ES-I3 (cell line): ENCODE data around the gene KCTD16.

Source experiments
- H3K36me3 ChIP-seq: 2 replicates; pipeline ENCODE4 v1.6.1; 2013; ENCODE audit warnings: mild to moderate bottlenecking, low read length, control low read depth, moderate library complexity; ENCODE audit not compliant: insufficient read depth
- H3K4me1 ChIP-seq: 2 replicates; pipeline ENCODE4 v1.6.1; 2013; ENCODE audit warnings: mild to moderate bottlenecking, control low read depth, low read length; ENCODE audit not compliant: insufficient read depth
- H3K9ac ChIP-seq: 2 replicates; pipeline ENCODE4 v1.6.1; 2013; ENCODE audit warnings: low read depth, mild to moderate bottlenecking, low read length, moderate library complexity
- H3K9me3 ChIP-seq: 2 replicates; pipeline ENCODE4 v1.6.1; 2013; ENCODE audit warnings: mild to moderate bottlenecking, low read length, moderate library complexity; ENCODE audit not compliant: control insufficient read depth, insufficient read depth

KCTD16 gene

DNA sequence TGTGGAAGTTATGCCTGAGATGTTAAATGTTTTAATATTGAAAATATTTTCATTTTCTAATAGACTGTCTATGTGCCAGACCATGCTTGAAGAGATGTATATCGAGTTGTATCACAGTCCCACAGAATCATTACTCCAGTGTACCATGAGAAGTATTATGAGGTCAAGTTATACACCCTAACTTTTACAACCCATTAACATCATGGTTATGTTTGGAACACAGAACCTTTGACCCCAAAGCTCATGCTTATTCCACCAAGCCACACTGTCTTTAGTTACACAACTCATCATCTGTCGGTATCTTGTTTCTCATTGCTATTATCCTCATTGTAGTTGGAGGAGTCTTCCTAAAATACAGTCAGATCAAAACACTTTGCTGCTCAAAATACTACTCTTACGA, 248.0 kb downstream of the KCTD16 start:
- Histone ChIP-seq H3K36me3 (no peaks in the 10 kb centered on the region), H3K4me1 (peaks cover 13% of the 10 kb centered on the region; the same call in 1 of the 2 replicates), H3K9ac (no peak overlapping the region), H3K9me3 (no peaks in the 10 kb centered on the region)

GRCh38 chr5:144421411-144421810, 250.7 kb downstream of the KCTD16 start:
- Histone ChIP-seq H3K4me1 (peaks cover 13% of the 10 kb centered on the region; the same call in 1 of the 2 replicates), H3K36me3 (no peaks in the 10 kb centered on the region), H3K9me3 (no peaks in the 10 kb centered on the region), H3K9ac (no peak overlapping the region)

GRCh38 chr5:144422018-144422727, 251.5 kb downstream of the KCTD16 start:
- Histone ChIP-seq H3K9ac (no peak overlapping the region), H3K9me3 (no peaks in the 10 kb centered on the region), H3K36me3 (no peaks in the 10 kb centered on the region), H3K4me1 (peaks cover 13% of the 10 kb centered on the region; the same call in 1 of the 2 replicates)

DNA sequence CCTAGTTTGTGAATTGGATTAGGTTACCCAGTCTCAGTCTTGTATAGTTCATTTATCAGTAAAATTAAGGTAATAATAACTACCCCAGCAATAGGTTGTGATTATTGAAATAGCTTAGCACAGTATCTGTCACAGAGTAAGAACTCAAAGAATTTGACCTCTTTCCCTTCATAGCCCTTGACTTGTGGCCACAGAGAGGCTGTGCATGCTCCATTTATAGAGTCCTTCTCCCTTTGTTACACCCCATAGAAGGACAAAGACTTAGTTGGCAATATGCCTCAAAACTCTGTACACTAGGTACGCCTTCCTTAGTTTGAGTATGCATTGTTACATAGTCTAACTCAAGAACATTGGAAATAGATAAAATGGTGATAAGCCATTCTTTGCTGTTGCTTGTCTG, 257.2 kb downstream of the KCTD16 start:
- Histone ChIP-seq H3K9me3 (no peaks in the 10 kb centered on the region), H3K36me3 (no peaks in the 10 kb centered on the region), H3K4me1 (no peaks in the 10 kb centered on the region), H3K9ac (no peak overlapping the region)

DNA sequence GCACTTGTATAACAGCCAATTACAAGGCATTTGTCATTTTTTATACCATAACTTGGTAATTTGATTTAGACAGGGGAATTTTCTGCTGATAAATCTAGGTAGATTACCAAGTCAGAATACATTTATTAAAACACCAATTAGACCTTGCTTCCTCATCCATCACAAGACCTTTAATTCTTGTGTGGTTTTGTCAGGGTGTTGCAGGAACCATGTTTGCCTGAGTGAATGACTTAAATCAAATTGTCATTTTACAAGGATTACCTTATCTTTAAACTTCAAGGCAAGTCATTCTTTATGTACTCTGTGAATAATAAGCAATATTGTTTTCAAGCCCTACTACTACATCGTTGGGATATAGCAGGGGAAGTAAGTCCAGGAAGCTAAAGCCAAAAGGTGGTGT, 257.7 kb downstream of the KCTD16 start:
- Histone ChIP-seq H3K4me1 (no peaks in the 10 kb centered on the region), H3K9me3 (no peaks in the 10 kb centered on the region), H3K9ac (no peak overlapping the region), H3K36me3 (no peaks in the 10 kb centered on the region)

GRCh38 chr5:144429405-144429804, 258.7 kb downstream of the KCTD16 start:
- Histone ChIP-seq H3K9ac (no peak overlapping the region), H3K36me3 (no peaks in the 10 kb centered on the region), H3K9me3 (no peaks in the 10 kb centered on the region), H3K4me1 (no peaks in the 10 kb centered on the region)

- H3K9me3 ChIP-seq: no peaks in the 10 kb centered on the region
- H3K36me3 ChIP-seq: no peaks in the 10 kb centered on the region
- no peaks in the 10 kb centered on the region for H3K4me1 ChIP-seq
- H3K9ac ChIP-seq: no peak overlapping the region
These were observed 259.2 kb downstream of the KCTD16 start for GRCh38 chr5:144429905-144430304.

DNA sequence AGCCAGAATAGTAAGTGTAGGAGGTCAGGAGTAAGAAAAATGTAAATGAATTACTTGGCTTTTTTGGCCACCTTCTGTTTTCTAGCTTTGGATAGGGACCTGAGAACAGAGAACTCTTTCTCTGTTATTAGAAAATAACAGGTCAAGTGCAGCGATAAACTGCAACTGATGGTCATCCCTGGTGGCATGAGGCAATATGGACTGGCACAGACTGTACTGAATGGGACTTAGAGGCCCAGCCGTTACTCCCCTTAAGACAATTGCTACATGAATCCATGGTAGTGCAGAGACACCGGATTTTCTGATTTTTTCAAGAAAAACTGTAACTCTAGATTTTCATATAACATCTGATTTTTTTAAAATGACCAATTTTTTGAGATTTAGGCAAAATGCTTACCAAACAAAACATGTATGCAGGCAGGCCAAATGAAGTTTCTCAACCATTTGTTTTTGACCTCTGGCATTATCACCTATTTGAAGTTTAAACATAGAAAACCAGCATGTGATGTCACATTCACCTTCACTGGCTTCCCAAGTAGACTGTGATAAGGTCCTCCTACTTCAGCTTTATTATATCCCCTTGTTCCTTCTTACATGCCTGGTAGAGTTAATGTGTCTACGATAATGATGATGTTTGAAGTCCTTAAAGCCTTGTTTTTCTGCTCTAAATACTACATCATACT, 262.6 kb downstream of the KCTD16 start:
- no peaks in the 10 kb centered on the region for H3K9me3 ChIP-seq

DNA sequence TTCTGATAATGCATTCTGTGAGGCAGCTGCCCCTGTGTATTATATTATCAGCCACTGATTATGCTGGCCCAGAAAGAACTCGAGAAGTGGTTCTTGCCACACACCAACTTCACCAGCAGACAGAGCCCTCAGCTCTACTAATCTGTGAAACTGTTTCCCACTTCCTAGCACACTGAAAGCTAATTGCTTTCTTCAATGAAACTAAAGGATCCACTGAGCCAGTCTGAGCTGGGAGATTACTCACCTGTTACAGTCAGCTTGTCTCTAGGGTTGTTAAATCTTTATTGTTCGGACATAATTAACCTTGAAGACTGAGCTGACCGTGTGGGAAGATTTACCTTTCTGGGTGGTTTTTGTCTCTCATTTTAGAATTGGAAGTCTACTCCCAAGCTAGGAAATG, 263.2 kb downstream of the KCTD16 start:
- H3K9ac ChIP-seq: no peak overlapping the region
- no peaks in the 10 kb centered on the region for H3K36me3 ChIP-seq
- no peaks in the 10 kb centered on the region for H3K4me1 ChIP-seq
- H3K9me3 ChIP-seq: no peaks in the 10 kb centered on the region

More for the DNA sequence above, 262.6 kb downstream of the KCTD16 start:
- Histone ChIP-seq H3K4me1 (no peaks in the 10 kb centered on the region), H3K36me3 (no peaks in the 10 kb centered on the region), H3K9ac (no peak overlapping the region)

GRCh38 chr5:144436007-144436406, 265.3 kb downstream of the KCTD16 start:
- Histone ChIP-seq H3K9me3 (no peaks in the 10 kb centered on the region), H3K9ac (no peak overlapping the region), H3K36me3 (no peaks in the 10 kb centered on the region), H3K4me1 (no peaks in the 10 kb centered on the region)

DNA sequence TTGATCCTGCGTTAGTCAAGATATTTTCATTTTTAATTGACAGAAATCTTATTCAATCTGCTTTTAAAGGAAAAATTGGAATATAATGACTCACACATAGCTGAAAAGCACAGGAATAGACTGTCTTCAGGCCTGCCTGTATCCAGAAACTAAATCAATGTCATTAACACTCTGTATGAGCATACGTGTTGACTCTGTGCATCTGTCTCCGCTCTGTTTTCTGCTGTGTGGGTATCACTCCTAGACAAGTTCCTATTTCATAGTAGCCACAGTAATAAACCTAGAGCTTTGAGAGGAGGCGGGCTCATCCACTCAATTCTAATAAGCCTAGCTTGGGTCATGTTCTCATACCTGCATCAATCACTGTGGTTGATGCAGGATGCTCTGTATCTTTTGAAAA, 267.6 kb downstream of the KCTD16 start:
- Histone ChIP-seq H3K9me3 (no peaks in the 10 kb centered on the region; the same call in 1 of the 2 replicates), H3K4me1 (no peaks in the 10 kb centered on the region)

DNA sequence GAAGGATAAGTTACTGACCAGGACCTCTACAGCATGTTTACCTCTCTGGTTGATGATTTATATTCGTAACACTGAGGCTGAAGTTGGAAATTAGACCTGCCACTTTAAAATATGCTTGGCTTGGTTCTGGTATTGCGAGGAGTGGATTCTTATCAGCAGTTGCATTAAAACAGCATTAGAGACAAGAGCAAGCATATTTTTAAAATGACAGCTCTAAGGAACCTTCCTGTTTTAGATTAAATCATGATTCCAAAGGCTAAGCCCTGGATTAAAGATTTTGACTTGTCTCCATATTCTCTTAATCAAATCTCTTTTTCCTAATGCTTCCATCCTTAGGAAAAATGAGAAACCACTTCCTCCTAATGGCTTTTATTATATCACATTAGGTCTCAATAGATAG, 277.8 kb downstream of the KCTD16 start:
- Histone ChIP-seq H3K9me3 (no peaks in the 10 kb centered on the region), H3K9ac (no peak overlapping the region), H3K36me3 (no peaks in the 10 kb centered on the region), H3K4me1 (no peaks in the 10 kb centered on the region)

More for the DNA sequence above, 267.6 kb downstream of the KCTD16 start:
- Histone ChIP-seq H3K36me3 (no peaks in the 10 kb centered on the region), H3K9ac (no peak overlapping the region)

DNA sequence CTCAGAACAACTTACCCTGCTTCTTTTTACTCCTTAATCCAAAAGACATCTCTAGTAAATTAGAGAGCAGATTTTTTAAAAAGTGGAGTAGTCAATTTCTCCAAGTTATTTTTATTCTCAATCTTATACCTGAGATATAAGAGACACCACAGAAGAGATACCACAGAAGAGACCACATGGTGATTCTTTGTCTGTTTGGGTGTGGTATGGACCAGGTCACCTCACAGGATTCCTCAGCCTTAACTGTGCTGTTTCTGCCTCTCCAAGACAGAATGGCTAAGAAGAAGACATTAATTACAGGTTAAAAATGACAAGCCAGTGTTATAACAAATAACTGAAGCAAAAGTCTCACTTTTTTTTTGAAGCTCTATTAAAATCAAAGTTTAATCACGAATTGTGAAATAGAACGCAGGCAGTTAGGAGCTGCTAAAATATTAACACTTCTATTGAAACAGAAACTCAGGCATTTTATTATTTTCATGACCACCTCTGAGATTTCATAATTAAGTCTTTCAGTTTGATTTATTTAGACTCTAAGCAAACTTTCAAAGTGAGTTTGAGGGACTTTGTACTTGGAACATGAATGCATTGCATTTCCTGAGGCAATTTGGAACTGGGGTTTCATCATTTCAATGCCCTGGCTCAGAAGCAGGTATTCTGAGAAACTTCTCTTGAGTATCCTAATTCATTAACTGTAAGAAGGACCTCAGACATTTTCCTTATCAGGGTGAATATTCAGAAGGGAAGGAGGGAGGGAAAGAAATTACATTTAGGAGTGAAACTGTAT, 280.7 kb downstream of the KCTD16 start:
- Histone ChIP-seq H3K4me1 (no peaks in the 10 kb centered on the region), H3K36me3 (no peaks in the 10 kb centered on the region), H3K9me3 (no peaks in the 10 kb centered on the region), H3K9ac (no peak overlapping the region)

DNA sequence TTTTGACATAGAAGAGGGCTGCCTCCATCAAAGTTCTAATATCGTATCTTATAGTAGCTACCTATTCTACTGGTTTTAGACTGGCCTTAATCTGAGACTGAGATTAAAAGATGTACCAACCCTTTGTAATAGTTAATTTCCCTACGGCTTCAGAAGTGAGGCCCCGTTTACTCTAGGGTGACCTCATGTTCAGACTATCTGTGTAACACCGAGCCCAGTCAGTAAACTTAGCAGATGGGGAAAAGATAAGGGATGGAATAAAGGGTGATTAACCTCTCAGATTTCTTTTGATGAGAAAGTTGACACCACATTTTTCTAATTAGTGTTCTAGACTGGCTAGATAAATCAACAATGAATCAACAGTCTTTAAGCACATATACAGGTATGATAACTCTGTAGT, 283.1 kb downstream of the KCTD16 start:
- no peaks in the 10 kb centered on the region for H3K9me3 ChIP-seq
- H3K9ac ChIP-seq: no peak overlapping the region
- H3K36me3 ChIP-seq: no peaks in the 10 kb centered on the region
- no peaks in the 10 kb centered on the region for H3K4me1 ChIP-seq
